COR-L47 (cell line): ENCODE measurements around the gene SRD5A1.

Experiments
- DNase-seq: peaks from one replicate; lab custom pipeline; 2025; lab: John Stamatoyannopoulos, UW

The SRD5A1 gene

GRCh38 chr5:6712577-6713273, 79.5 kb downstream of the SRD5A1 start:
- DNase-seq = peak; percentile 94

- DNase-seq = no peak
Observed at GRCh38 chr5:6713274-6714225, 80.3 kb downstream of the SRD5A1 start, which contains the start of gene TENT4A. TENT4A (plus strand) TSS chr5:6713432; CDS start chr5:6713984, 552 bp downstream.

DNA sequence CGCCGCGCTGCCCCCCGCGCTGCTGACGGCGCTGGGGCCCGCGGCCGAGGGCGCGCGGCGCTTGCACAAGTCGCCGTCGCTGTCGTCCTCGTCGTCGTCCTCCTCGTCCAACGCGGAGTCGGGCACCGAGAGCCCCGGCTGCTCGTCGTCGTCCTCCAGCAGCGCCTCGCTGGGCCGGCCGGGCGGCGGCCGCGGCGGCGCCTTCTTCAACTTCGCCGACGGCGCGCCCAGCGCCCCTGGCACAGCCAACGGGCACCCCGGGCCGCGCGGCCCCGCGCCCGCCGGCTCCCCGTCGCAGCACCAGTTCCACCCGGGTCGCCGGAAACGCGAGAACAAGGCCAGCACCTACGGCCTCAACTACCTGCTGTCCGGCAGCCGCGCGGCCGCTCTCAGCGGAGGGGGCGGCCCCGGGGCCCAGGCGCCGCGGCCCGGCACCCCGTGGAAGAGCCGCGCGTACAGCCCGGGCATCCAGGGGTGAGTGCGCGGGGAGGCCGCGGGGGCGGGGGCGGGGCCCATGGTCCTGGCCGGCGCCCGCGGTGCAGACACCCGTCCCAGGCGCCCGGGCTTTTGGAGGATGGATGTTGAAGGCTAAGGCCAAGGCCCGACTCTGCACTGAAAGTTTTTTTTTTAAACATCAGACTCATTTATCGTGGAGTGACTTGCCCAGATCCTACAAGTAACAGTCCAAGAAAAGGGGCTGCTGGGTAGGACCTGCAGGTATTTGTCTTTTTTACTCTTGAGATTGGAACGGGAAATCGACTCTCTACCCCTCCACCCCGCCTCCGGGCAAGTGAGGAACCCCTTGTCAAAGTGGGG, 81.2 kb downstream of the SRD5A1 start:
- no peak for DNase-seq

GRCh38 chr5:6715271-6715670, 82.0 kb downstream of the SRD5A1 start:
- DNase-seq = no peak

DNA sequence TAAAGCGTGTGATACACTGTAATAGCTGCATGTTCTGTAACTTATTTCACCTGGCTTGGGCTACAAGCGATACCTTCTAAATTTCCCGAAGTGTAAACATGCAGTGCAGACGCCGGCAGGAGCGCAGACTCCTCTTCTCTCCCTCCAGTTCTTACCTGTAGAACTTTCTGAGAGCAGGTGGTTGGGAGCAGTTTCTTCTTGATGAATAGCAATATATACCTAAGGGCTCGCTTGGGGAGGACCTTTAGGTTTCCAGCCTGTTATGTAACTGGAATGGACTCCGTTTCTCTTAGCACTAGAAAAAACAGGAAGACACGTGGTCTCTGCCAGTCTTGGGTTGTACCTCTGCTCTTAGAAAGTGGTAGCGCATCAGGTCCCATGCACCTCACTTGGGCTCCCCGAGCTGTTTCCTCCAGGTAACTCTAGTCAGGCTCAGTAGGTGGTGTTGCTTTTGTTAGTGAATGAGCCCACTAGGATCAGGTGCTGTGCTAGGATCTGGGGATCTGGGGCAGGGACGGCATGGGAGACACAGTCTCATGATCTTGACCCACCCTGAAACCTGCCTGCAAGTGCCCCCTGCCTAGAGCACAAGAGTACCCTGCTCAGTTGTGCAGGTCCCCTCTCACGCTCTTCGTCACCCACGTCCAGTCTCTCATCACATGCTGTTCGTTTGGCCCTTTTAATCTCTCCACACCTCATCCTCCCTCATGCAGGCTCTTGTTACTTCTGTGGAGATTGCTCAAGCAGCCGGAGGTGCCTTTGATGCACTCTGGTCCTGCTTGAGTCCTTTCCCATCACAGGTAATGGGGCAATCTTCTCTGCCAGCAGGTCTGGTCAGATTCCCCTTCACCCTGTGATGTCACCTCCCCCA, 82.8 kb downstream of the SRD5A1 start:
- DNase-seq = no peak

DNA sequence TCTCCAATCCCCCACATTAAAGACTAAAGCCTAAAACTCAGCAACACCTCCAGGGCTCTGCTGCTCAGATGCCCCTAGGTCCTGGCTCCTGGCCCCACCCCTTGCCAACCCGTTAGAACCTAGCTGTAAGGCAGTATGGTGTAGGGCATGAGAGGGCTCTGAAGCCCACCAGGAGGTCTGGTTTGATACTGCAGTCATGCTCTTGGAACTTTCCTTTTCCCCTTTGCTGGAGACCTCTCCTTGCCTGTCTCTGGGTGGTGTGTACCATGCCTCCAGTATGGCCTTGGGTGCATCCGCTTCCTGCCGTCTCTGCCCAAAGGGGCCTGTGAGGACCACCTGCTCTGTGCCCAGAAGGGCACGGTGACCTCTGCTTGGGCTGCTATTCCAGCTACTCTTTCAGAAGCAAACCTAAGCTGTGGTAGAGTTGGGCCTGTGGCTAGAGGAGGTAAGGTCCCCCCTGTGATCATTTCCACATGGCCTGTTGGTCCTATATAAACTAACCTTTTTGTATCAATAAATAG, 83.4 kb downstream of the SRD5A1 start:
- DNase-seq = no peak

DNA sequence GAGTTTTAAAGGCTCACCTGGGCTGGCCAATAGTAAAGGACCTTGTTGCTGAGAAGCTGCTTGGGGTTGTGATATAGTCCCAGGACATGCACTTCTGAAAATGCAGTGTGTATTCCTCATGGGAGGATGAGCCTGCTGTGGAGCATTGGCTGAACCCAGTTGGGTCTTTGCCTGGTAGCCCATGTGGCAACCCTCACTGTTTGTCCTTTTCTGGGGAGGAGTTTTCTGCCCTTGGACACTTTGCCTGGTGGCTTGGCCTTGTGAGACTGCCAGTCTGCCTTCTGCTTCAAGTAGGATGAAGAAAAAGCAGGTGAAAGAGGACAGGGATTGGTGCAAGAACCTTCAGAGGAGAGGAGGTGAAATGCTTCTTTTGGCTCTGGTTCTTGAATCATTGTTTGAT, 84.0 kb downstream of the SRD5A1 start:
- no peak for DNase-seq

GRCh38 chr5:6717687-6718086, 84.4 kb downstream of the SRD5A1 start:
- DNase-seq = no peak

- DNase-seq = no peak
Observed at GRCh38 chr5:6718161-6718681, 85.0 kb downstream of the SRD5A1 start.

DNA sequence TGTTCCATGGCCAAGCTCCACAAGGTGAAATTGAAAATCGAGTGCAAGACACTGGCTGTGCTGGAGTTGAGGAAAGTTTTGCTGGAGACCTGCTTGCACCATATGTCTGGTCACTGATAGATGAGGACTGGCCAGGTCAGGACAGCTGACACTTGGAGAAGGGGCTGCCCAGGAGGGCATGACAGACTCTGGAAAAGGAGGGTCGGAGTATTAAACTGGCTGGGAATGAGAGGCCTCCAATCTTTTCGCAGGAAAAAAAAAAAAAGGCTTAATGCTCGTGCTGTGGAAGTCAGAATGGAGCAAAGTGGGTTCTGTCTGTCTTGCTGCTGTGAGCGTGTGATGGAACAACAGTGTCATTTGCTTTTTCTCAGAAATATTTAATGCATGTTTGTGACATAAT, 85.5 kb downstream of the SRD5A1 start:
- DNase-seq = no peak

DNA sequence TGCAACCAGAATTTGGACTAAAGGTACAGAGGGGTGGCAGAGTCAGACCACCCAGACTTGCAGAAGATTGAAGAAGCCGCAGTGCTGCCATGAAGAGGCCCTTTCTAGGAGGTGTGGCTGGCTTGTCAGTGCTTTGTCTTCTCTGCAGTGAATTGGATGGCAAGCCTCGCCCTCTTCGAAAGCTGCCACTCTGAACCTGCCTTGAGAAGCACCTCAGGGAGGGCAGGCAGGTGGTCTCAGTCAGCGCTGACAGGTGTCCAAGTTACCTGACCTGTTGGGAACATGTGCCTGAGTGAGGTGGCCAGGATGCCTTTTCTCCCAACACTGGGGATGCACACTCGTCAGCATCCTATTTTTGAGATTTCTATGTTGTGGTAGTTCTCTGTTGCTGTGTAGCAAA, 86.2 kb downstream of the SRD5A1 start:
- DNase-seq = no peak

DNA sequence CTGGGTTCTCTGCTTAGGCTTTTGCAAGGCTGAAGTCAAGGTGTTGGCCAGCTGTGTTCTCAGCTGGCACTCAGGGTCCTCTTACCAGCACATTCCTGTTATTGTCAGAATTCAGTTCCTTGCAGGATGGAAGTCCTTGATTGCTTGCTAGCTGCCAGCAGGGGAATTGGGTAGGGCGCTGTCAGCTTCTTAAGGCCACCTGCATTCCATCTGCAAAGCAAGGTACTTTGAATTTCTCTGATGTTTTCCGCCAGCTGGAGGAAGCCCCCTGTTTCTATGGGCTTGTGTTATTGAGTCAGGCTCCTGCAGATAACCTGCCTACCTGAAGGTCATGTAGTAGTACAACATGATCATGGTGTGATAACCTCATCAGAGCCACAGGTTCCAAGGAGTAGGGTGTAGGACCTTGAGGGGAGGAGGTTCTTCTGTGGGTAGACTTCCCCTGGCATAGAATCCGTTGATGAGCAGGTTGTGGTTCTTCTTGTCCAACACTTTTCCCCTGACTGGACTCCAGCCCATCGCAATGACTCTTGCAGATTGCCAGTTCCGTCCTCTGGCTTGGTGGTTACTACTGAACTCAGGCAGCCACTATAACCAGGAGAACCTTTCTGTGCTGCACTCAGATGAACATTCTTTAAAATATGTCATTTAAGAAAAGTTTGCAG, 86.8 kb downstream of the SRD5A1 start:
- no peak for DNase-seq

DNA sequence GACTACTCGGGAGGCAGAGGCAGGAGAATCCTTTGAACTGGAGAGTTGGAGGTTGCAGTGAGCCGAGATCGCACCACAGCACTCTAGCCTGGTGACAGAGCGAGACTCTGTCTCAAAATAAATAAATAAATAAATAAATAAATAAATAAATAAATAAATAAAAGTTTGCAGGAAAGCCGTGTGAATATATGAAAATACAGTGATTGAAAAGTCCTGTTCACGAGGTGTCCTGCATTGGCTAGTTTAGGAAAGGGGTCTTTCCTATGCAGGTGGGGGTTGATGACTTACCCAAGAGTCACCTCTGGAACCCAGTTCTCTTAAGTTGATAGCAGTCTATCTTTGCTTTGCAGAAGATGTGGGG, 87.3 kb downstream of the SRD5A1 start:
- DNase-seq = no peak

DNA sequence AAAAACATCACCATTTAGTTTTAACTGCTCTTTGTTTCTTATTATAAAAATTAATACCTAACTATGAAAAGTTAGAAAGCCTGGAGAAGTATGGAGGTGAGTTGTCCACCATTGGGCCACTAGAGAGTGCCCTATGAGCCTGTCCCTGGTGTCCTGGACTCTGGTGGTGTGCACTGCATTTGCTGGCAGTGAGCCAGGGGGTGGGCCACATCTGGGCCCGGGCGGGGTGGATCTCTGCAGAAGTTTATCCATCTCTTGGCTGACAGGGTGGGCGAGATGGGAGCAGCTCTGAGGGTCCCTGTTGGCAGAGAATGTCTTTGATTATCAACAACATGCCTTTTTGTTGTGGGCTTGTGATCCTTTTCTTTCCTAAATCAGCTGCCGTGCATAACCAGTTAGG, 88.2 kb downstream of the SRD5A1 start:
- no peak for DNase-seq

- DNase-seq = no peak
Observed at GRCh38 chr5:6722015-6722414, 88.8 kb downstream of the SRD5A1 start.

DNA sequence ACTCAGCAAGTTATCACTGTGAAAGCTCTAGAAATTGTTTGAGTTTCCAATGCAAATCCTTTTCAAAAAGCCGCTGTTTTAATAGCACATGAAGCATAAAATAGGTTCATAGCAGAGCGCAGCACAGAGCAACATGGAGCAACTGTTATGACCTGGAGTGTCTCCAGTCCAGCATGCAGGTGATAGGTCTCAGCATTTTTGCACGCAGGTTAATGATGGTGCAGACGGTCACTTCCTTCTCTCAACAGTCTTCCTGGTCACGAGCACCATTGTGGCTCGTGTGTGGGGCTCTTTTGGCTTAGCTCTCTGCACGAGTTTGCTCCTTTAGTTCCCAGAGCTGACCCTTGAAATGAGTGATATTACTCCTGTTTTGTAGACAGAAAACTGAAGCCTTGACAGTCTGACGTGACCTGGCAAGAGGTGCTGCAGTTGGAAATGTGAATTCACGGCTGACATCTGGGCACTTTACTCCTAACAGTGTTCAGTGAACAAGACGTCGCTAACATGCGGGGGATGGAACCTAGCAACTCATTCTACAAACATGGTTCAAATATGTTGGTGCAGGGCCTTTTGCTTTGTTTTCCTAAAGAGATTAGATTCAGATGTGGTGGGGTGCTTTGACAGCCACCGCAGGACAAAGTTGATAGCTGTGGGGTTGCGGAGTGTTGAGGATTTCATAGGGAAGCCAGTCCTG, 90.0 kb downstream of the SRD5A1 start:
- no peak for DNase-seq

GRCh38 chr5:6723816-6724300, 90.6 kb downstream of the SRD5A1 start:
- no peak for DNase-seq
